GM18907 (cell line): Measurements from ENCODE around the gene AMY2B.
A peak's percentile ranks its signal among the peaks of the same experiment; 100 is the strongest.
"Not testable (repeated sequence)": the region's sequence is repeated elsewhere in the genome, so short reads cannot be mapped to it uniquely, and the experiment has no call there.

Experiments used
- ATAC-seq: cut with Tn5 transposase; IDR thresholded peaks from one replicate; pipeline ENCODE4 v1.9.1; 2021; ENCODE audit warnings: mild to moderate bottlenecking, moderate library complexity; ENCODE audit not compliant: unreplicated experiment

The AMY2B gene

DNA sequence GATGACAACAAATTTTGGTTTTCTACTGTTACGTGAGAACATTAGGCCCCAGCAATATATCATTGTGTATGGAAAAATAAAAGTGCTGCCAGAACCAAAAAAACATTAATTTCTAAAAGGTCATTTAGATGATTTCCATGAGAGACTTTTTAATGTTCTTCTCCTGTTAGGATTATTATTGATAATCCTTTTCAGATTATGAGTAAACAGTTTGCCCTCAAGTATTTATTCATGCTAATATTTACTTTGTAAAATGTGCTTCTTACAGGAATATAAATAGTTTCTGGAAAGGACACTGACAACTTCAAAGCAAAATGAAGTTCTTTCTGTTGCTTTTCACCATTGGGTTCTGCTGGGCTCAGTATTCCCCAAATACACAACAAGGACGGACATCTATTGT is at the start of gene AMY2B:
AMY2B (plus strand) TSS at position 301 of the 400 bp plus-strand sequence; CDS start at position 315, 14 bp downstream.
- ATAC-seq: not testable (repeated sequence)

GRCh38 chr1:103523346-103523745 is 48.0 kb upstream of the AMY2B start:
- no peak for ATAC-seq

- ATAC-seq: peak; percentile 53
Measured at GRCh38 chr1:103525114-103525606, 46.2 kb upstream of the AMY2B start.

DNA sequence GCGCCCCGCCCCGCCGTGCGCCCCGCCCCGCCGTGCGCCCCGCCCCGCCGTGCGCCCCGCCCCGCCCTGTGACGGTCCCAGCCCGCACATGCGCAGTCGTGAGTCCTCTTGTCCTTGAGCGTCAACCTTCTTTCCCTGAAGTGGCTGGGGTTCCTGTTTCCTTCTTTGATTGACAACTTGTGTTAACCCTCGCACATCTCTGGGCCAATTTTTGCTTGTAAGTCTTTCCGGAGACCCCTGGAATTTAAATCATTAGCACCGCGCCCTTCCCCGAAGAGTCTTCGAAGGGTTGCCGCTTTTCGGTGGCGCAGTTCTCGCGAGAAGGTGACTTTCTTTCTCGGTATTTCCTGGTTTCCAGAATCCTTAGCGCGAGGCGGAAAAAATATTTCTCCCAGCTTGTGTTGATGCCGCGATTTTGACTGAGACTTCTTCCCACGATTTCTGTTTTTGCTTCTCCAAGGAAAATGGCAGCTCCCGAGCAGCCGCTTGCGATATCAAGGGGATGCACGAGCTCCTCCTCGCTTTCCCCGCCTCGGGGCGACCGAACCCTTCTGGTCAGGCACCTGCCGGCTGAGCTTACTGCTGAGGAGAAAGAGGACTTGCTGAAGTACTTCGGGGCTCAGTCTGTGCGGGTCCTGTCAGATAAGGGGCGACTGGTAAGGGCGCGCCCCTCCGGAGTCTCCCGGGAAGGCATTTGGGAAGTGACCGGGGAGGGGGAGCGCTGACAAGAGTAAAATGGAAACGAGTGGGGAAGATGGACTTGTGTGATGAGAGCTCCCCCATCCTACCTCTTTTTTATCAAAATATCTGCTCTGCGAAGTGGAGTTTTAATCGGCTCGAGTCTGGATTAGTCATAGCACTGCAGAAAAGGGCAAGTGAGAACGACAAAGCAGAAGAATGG is 45.5 kb upstream of the AMY2B start, which contains the start of gene RNPC3:
RNPC3 (plus strand) TSS at position 93 of the 901 bp plus-strand sequence; CDS start at position 465, 372 bp downstream.
- ATAC-seq: peak; percentile 85

DNA sequence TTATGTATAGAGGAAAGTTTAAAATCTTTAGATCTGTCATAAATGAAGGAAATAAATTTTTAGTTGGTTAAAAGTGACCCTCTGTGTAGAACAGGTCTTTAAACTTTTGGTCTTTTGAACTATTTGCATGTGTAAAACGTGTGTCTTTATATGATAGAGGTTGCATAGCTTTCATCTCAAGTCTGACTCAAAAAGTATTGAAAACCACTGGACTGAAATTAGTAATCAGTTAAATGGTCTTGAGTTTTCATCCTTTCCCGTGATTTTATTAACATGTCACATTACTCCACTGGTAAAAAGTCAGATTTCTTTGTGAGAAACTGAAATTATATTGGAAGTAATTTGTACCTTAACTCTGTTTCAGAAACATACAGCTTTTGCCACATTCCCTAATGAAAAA is 44.1 kb upstream of the AMY2B start:
- ATAC-seq: no peak

DNA sequence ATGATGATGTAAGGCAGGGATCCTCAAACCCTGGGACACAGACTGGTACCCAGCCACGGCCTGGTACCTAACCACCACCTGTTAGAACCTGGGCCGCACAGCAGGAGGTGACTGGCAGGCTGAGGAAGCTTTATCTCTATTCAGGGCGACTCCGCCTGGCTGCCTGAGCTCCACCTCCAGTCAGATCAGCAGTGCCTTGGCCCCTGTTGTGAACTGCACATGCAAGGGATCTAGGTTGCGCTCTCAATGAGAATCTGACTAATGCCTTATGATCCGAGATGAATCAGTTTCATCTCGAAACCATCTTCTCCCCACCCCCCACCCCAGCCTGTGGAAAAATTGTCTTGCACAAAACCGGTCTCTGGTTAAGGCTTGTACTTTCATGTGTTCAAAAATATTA is 41.6 kb upstream of the AMY2B start:
- no peak for ATAC-seq

- ATAC-seq: no peak
Measured at GRCh38 chr1:103538226-103538625, 33.2 kb upstream of the AMY2B start.

GRCh38 chr1:103541431-103541830 is 30.0 kb upstream of the AMY2B start:
- ATAC-seq: no peak

DNA sequence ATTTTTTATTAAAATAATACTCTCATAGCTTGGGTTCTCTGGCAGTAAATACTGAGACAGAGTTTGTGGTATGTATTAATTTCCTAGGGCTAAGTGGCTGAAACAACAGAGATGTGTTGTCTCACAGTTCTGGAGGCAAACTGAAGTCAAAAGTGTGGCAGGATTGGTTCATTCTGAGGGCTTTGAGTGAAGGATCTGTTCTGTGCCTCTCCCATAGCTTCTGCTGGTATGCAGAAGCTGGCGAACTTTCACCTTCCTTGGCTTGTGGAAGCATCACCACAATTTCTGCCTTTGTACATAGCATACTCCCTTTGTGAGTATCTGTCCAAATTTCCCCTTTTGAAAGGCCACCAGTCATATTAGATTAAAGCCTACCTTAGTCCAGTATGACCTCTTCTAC is 24.9 kb upstream of the AMY2B start:
- peak; percentile 55 for ATAC-seq

GRCh38 chr1:103547840-103548239 is 23.5 kb upstream of the AMY2B start:
- no peak for ATAC-seq

DNA sequence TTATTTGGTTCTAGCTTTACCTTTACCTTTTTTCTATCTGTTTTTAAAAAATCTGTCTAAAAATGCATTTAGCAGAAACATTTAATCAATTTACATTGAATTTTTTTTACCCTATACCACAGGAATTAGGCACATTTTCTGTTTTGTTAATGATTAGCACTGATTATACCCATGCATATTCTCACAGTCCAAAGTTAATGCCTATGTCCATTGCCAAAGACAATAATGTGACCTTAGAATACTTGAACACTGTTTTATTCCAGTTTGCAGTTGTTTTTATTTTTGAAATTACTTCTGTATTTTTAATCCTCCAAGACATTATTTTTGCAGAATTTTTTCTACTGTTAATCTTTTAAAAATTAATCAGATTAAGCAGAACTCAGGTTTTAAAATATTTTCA is 11.0 kb upstream of the AMY2B start:
- ATAC-seq: no peak

- not testable (repeated sequence) for ATAC-seq
Measured at GRCh38 chr1:103561124-103561523, 10.3 kb upstream of the AMY2B start.

GRCh38 chr1:103561643-103562395 is 9.6 kb upstream of the AMY2B start:
- peak; percentile 81 for ATAC-seq

- no peak for ATAC-seq
Measured at GRCh38 chr1:103563056-103563455, 8.3 kb upstream of the AMY2B start.

GRCh38 chr1:103569493-103569892 is 1.9 kb upstream of the AMY2B start:
- no peak for ATAC-seq

DNA sequence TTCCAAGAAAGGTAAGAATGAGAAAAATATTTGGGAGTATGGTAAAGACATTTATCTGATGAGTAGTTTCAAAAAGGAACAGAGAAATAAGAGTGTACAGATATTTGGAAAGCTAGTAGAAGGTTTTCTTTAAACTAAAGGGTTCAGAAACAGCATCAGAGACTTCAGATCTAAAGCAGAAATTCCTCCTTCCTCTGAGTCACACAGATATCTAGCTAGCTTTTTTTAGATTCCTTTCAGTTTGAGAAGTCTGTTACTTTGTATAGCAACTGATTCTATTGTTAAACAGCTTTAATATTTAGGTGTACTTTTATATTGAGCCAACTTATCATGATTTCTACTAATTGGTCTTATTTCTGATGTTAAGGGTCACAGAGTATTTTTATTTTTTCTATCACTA is 4.7 kb downstream of the AMY2B start:
- ATAC-seq: no peak

DNA sequence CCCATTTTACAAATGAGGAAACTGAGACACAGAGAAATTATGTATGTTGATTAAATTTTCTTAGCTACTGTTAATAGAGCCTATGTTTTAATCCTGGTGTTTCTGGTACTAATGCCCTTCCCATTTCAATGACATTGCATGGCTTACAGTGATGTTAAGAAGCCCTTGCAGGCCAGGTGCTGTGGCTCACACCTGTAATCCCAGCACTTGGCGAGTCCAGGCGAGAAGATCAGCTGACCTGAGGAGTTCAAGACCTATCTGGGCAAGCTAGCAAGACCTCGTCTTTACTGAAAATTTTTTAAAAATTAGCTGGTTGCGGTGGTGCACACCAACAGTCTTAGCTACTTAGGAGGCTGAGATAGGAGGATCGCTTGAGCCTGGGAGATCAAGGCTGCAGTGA is 5.4 kb downstream of the AMY2B start:
- ATAC-seq: not testable (repeated sequence)

GRCh38 chr1:103582464-103582863 is 11.1 kb downstream of the AMY2B start:
- ATAC-seq: no peak

- no peak for ATAC-seq
Measured at GRCh38 chr1:103583887-103584286, 12.5 kb downstream of the AMY2B start.

- no peak for ATAC-seq
Measured at GRCh38 chr1:103584537-103584936, 13.1 kb downstream of the AMY2B start.

DNA sequence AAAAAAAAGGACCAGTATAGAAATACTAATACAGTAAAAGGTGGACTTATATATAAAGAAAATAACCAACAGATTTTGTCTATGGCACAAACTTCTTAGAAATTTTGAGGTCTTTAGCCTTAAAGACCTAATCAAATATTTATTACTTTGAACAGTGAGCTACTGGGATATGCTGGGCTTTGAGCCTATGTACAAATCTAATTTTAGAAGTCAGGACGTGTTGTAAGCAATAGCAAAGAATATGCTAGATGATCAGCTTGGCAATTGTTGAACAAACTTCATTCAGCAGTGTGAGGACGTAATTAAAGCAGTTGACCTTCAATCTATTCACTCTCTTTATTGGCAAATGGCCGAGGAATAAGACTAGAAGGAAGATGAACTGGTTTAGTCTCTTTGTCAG is 31.4 kb downstream of the AMY2B start:
- not testable (repeated sequence) for ATAC-seq

DNA sequence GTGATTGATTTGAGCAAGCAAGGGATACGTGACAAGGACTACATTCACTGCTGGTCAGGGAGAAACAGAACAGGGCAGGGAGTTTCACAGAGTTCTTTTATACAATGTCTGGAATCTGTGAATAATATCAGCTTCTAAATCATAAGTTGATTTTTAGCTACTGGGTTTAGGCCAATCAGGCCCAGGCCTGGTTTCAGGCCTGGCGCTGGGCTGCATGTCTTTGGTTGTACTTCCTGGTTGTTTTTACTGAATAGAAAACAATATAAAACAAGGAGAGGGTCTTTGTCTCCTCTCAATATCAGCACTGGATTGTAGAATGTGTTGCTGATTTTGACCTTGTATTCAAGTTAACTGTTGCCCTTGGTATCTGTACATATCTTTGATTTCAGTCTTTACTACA is 45.0 kb downstream of the AMY2B start:
- no peak for ATAC-seq
